Kidney epithelial cell (primary cell): ENCODE data around the gene NF1. TPM values are rescaled to one million over a fixed set of nuclear protein-coding genes. Genes with fewer than 3 reads are reported as not detected.

ENCODE experiments used
- DNase-seq: peaks from one replicate; pipeline ENCODE4 v3.0.0-alpha.2; 2010; ENCODE audit warnings: low read depth
- H3K27me3 ChIP-seq: 2 replicates; pipeline ENCODE4 v1.6.0; 2011; ENCODE audit warnings: low read length; ENCODE audit not compliant: control insufficient read depth, insufficient read depth
- H3K36me3 ChIP-seq: 2 replicates; pipeline ENCODE4 v1.5.1; 2011; ENCODE audit warnings: low read length; ENCODE audit not compliant: control insufficient read depth, insufficient read depth
- H3K4me3 ChIP-seq: 2 replicates; pipeline ENCODE4 v1.5.1; 2011; ENCODE audit warnings: low read depth, mild to moderate bottlenecking, control low read depth, low read length
- CTCF ChIP-seq: IDR thresholded peaks from 2 replicates; pipeline ENCODE4 v1.5.1; 2011; ENCODE audit warnings: mild to moderate bottlenecking, moderate library complexity, low read length, control low read depth, inconsistent platforms; ENCODE audit not compliant: insufficient read depth, poor library complexity, severe bottlenecking
- total RNA-seq: library from RNA; depleted of rRNA; stranded (reverse); fragments of >200 nt; gene quantifications from 2 replicates; pipeline ENCODE4 v1.2.3, GENCODE V29; 2015

NF1 gene
- total RNA-seq, 1 donor from 2014 or later = 49.6 TPM

- DNase-seq = no peak
- no peak overlapping the region for H3K4me3 ChIP-seq
- no peaks in the 10 kb centered on the region for H3K36me3 ChIP-seq
- no peak for TF ChIP-seq CTCF
- peaks cover 46% of the 10 kb centered on the region for H3K27me3 ChIP-seq
These were observed 295.0 kb downstream of the NF1 start for GRCh38 chr17:31389657-31390381.

GRCh38 chr17:31390426-31390747, 295.6 kb downstream of the NF1 start:
- Histone ChIP-seq H3K27me3 (peaks cover 46% of the 10 kb centered on the region), H3K4me3 (no peak overlapping the region), H3K36me3 (no peaks in the 10 kb centered on the region)
- no peak for TF ChIP-seq CTCF
- DNase-seq = no peak

GRCh38 chr17:31390748-31391495, 296.1 kb downstream of the NF1 start:
- Histone ChIP-seq H3K27me3 (peaks cover 46% of the 10 kb centered on the region), H3K4me3 (peak overlapping the region; percentile 13), H3K36me3 (no peaks in the 10 kb centered on the region)
- TF ChIP-seq CTCF = no peak
- no peak for DNase-seq

- TF ChIP-seq CTCF = no peak
- Histone ChIP-seq H3K4me3 (peak within 1 kb of the TSS; percentile 13), H3K36me3 (no peaks in the 10 kb centered on the region), H3K27me3 (peaks cover 46% of the 10 kb centered on the region)
- no peak for DNase-seq
These were observed 296.7 kb downstream of the NF1 start, which contains the start of gene RAB11FIP4 for GRCh38 chr17:31391496-31391949. TSS of gene RAB11FIP4 (plus strand) at chr17:31391675. CDS start at chr17:31391853, 178 bp downstream.

GRCh38 chr17:31392002-31392855, 297.5 kb downstream of the NF1 start:
- H3K4me3 ChIP-seq = no peak overlapping the region
- no peaks in the 10 kb centered on the region for H3K36me3 ChIP-seq
- peaks cover 46% of the 10 kb centered on the region for H3K27me3 ChIP-seq
- no peak for DNase-seq
- no peak for TF ChIP-seq CTCF
